Measurements from ENCODE around the gene ASCL5.
A peak's percentile ranks its signal among the peaks of the same experiment; 100 is the strongest.

The ASCL5 gene

DNA sequence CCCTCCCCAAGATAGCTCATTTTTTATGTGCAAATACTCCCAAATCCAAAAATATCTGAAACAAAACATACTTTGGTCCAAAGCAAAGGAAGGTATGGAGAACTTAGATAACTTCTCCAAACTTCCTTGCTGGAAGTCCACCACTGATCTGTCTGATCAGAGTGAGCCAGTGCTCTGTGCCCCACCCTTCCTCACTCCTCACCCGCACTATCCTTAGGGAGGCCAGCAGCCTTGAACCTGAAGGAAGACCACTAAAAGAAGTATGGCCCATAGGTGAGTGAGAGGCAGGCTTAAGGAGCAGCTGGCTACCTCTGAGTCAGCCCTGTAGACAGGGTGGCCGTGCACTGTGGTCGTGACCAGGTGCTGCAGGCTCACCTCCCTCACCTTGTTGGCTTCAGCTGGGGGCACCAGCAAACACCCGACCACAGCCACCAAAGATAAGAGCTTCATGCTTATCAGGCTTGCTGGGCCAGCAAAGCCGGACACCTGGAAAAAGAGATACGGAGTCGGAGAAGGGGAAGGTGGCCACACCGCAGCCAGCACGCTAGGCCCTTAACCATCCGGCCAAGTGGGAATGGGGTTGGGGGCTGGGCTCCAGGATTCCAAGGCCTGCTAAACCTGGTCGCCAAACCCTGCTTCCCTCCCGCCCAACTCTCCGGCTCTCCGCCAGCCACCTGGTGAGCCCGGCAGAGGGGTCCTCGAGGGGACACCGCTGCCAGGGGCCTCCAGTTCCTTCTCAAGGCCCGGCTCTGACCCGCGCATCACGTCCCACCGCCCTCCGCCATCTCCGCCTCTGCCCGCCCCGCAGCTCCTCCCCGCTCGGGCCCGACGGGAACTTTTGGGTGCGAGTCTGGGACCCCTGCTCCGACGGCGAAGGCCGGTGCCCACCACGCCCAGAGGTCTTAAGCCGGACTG lies 26.7 kb upstream of the ASCL5 start:
- peak; percentile 29 to 77 (median 60) for DNase-seq
- H3K27ac ChIP-seq (ENCODE audit: insufficient read depth in 1 of 2, low read depth in 1 of 2, low read length in 2 of 2, poor library complexity in 1 of 2, severe bottlenecking in 2 of 2) = peak overlapping the region in 1 of 2 experiments; percentile 85
- ChIA-PET POLR2A (no interaction called here), CTCF (interaction anchor here (0.9 to 13.0 kb wide), 6 partner anchors 15 to 34 kb away, joined by 3 to 89 read pairs (median 3); no protein-coding TSS in a partner anchor)
- 0% methylated on average over 13 of the region's 37 CpGs for WGBS (ENCODE audit: insufficient coverage)
- no peaks in the 10 kb centered on the region for H3K9me3 ChIP-seq (ENCODE audit: control extremely low read depth in 1 of 5, control insufficient read depth in 4 of 5, insufficient read depth in 2 of 5, low read depth in 1 of 5, low read length in 4 of 5)
- peaks cover 5 to 28% (median 21%) of the 10 kb centered on the region in 4 experiments for H3K36me3 ChIP-seq (ENCODE audit: control insufficient read depth in 4 of 4, insufficient read depth in 4 of 4, low read length in 3 of 4)
- H3K27me3 ChIP-seq (replicated peaks in 2 of 5; ENCODE audit: control insufficient read depth in 4 of 5, insufficient read depth in 5 of 5, low read length in 4 of 5) = no peaks in the 10 kb centered on the region
- H3K4me3 ChIP-seq (ENCODE audit: control insufficient read depth in 1 of 7, extremely low read depth in 1 of 7, insufficient read depth in 4 of 7, low read depth in 2 of 7, low read length in 6 of 7) = peak overlapping the region; percentile 67 to 89 (median 80)
- peaks cover 4 to 18% (median 12%) of the 10 kb centered on the region in 4 experiments for H3K4me1 ChIP-seq (ENCODE audit: control extremely low read depth in 1 of 4, control insufficient read depth in 4 of 4, insufficient read depth in 4 of 4, low read length in 3 of 4)

- Histone ChIP-seq H3K4me1 (ENCODE audit: control extremely low read depth in 1 of 4, control insufficient read depth in 4 of 4, insufficient read depth in 4 of 4, low read length in 3 of 4) (peaks cover 0 to 12% (median 7%) of the 10 kb centered on the region in 4 experiments), H3K4me3 (ENCODE audit: control insufficient read depth in 1 of 7, extremely low read depth in 1 of 7, insufficient read depth in 4 of 7, low read depth in 2 of 7, low read length in 6 of 7) (no peak overlapping the region), H3K36me3 (ENCODE audit: control insufficient read depth in 4 of 4, insufficient read depth in 4 of 4, low read length in 3 of 4) (peaks cover 11 to 68% (median 61%) of the 10 kb centered on the region in 4 experiments), H3K9me3 (ENCODE audit: control extremely low read depth in 1 of 5, control insufficient read depth in 4 of 5, insufficient read depth in 2 of 5, low read depth in 1 of 5, low read length in 4 of 5) (no peaks in the 10 kb centered on the region), H3K27ac (ENCODE audit: insufficient read depth in 1 of 2, low read depth in 1 of 2, low read length in 2 of 2, poor library complexity in 1 of 2, severe bottlenecking in 2 of 2) (no peak overlapping the region), H3K27me3 (replicated peaks in 2 of 5; ENCODE audit: control insufficient read depth in 4 of 5, insufficient read depth in 5 of 5, low read length in 4 of 5) (no peaks in the 10 kb centered on the region)
- POLR2A ChIA-PET = no interaction called here
- WGBS (ENCODE audit: insufficient coverage) = 91% methylated on average over 4 of the region's 4 CpGs
- DNase-seq = peak; percentile 52 to 63 (median 63)
- CTCF ChIA-PET = interaction anchor here (1.3 to 13.0 kb wide), 7 partner anchors 10 to 73 kb away, joined by 3 to 89 read pairs (median 8); partner anchors contain the start of gene IGFN1
Measured at GRCh38 chr1:201149400-201149799, 22.4 kb upstream of the ASCL5 start.

DNA sequence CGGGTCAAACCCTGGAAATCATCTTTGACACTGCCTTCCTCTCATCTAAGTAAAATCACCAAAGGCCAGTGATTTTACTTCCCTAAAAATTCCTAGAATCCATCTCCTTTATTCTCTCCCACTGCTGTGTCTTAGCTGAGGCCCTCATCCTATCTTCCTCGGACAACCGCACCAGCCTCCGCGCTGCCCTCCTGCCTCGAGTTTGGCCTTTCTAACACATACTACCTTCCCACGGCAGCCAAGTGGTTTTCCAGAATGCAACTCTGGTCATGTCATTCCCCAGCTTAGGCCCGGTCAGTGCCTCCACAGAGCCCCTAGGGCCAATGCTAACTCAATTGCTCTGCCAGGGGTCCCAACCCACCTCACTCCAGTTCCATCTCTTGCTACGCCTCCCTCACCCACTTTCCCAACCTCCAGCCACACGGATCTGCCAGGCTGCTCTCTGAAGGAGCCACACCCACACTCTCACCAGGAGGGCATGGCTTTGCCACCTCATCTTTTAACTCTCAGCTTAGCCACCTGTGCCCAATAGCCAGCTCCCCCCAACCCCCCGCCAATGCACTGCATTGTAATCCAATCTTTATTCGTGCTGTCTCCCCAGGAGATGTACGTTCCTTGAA lies 20.5 kb upstream of the ASCL5 start:
- no peaks in the 10 kb centered on the region for H3K4me1 ChIP-seq (ENCODE audit: control extremely low read depth in 1 of 4, control insufficient read depth in 4 of 4, insufficient read depth in 4 of 4, low read length in 3 of 4)
- ChIA-PET POLR2A (no interaction called here), CTCF (interaction anchor here (2.1 to 13.0 kb wide), 3 partner anchors 9 to 28 kb away, joined by 4 to 89 read pairs (median 6); no protein-coding TSS in a partner anchor)
- no peaks in the 10 kb centered on the region for H3K9me3 ChIP-seq (ENCODE audit: control extremely low read depth in 1 of 5, control insufficient read depth in 4 of 5, insufficient read depth in 2 of 5, low read depth in 1 of 5, low read length in 4 of 5)
- peaks cover 15 to 87% (median 77%) of the 10 kb centered on the region in 4 experiments for H3K36me3 ChIP-seq (ENCODE audit: control insufficient read depth in 4 of 4, insufficient read depth in 4 of 4, low read length in 3 of 4)
- 94% methylated on average over 11 of the region's 13 CpGs for WGBS (ENCODE audit: insufficient coverage)
- H3K27me3 ChIP-seq (replicated peaks in 2 of 5; ENCODE audit: control insufficient read depth in 4 of 5, insufficient read depth in 5 of 5, low read length in 4 of 5) = no peaks in the 10 kb centered on the region
- H3K4me3 ChIP-seq (ENCODE audit: control insufficient read depth in 1 of 7, extremely low read depth in 1 of 7, insufficient read depth in 4 of 7, low read depth in 2 of 7, low read length in 6 of 7) = no peak overlapping the region
- no peak for DNase-seq
- H3K27ac ChIP-seq (ENCODE audit: insufficient read depth in 1 of 2, low read depth in 1 of 2, low read length in 2 of 2, poor library complexity in 1 of 2, severe bottlenecking in 2 of 2) = no peak overlapping the region

GRCh38 chr1:201146626-201147390 lies 19.8 kb upstream of the ASCL5 start:
- Histone ChIP-seq H3K36me3 (ENCODE audit: control insufficient read depth in 4 of 4, insufficient read depth in 4 of 4, low read length in 3 of 4) (peaks cover 16 to 92% (median 78%) of the 10 kb centered on the region in 4 experiments), H3K4me1 (ENCODE audit: control extremely low read depth in 1 of 4, control insufficient read depth in 4 of 4, insufficient read depth in 4 of 4, low read length in 3 of 4) (no peaks in the 10 kb centered on the region), H3K9me3 (ENCODE audit: control extremely low read depth in 1 of 5, control insufficient read depth in 4 of 5, insufficient read depth in 2 of 5, low read depth in 1 of 5, low read length in 4 of 5) (no peaks in the 10 kb centered on the region), H3K27ac (ENCODE audit: insufficient read depth in 1 of 2, low read depth in 1 of 2, low read length in 2 of 2, poor library complexity in 1 of 2, severe bottlenecking in 2 of 2) (no peak overlapping the region), H3K27me3 (replicated peaks in 2 of 5; ENCODE audit: control insufficient read depth in 4 of 5, insufficient read depth in 5 of 5, low read length in 4 of 5) (no peaks in the 10 kb centered on the region), H3K4me3 (ENCODE audit: control insufficient read depth in 1 of 7, extremely low read depth in 1 of 7, insufficient read depth in 4 of 7, low read depth in 2 of 7, low read length in 6 of 7) (no peak overlapping the region)
- ChIA-PET CTCF (interaction anchor here (1.2 to 13.0 kb wide), 5 partner anchors 9 to 29 kb away, joined by 3 to 89 read pairs (median 4); no protein-coding TSS in a partner anchor), POLR2A (no interaction called here)
- no peak for DNase-seq
- 97% methylated on average over 16 of the region's 17 CpGs for WGBS (ENCODE audit: insufficient coverage)

DNA sequence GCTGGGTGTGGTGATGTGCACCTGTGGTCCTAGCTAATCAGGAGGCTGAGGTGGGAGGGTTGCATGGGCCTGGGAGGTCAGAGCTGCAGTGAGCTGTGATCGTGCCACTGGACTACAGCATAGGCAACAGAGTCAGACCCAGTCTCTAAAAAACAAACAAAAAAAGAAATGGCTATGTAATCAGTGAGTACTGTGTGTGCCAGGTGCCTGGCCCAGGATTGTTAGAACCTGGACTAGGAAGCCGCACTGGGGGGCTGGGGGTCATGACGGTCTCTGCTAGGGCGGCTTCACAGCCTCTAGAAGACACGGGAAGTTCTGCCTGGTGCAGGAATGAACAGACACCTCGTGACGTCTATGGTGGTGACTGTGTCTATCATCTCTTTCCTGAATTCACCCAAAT lies 18.8 kb upstream of the ASCL5 start:
- Histone ChIP-seq H3K4me3 (ENCODE audit: control insufficient read depth in 1 of 7, extremely low read depth in 1 of 7, insufficient read depth in 4 of 7, low read depth in 2 of 7, low read length in 6 of 7) (no peak overlapping the region), H3K27me3 (replicated peaks in 2 of 5; ENCODE audit: control insufficient read depth in 4 of 5, insufficient read depth in 5 of 5, low read length in 4 of 5) (no peaks in the 10 kb centered on the region), H3K9me3 (ENCODE audit: control extremely low read depth in 1 of 5, control insufficient read depth in 4 of 5, insufficient read depth in 2 of 5, low read depth in 1 of 5, low read length in 4 of 5) (no peaks in the 10 kb centered on the region), H3K27ac (ENCODE audit: insufficient read depth in 1 of 2, low read depth in 1 of 2, low read length in 2 of 2, poor library complexity in 1 of 2, severe bottlenecking in 2 of 2) (no peak overlapping the region), H3K36me3 (ENCODE audit: control insufficient read depth in 4 of 4, insufficient read depth in 4 of 4, low read length in 3 of 4) (peaks cover 17 to 94% (median 79%) of the 10 kb centered on the region in 4 experiments), H3K4me1 (ENCODE audit: control extremely low read depth in 1 of 4, control insufficient read depth in 4 of 4, insufficient read depth in 4 of 4, low read length in 3 of 4) (no peaks in the 10 kb centered on the region)
- 93% methylated on average over 6 of the region's 7 CpGs for WGBS (ENCODE audit: insufficient coverage)
- no peak for DNase-seq
- POLR2A ChIA-PET = no interaction called here
- CTCF ChIA-PET = interaction anchor here (0.5 to 2.1 kb wide), 4 partner anchors 8 to 30 kb away, joined by 3 to 6 read pairs (median 4); no protein-coding TSS in a partner anchor

DNA sequence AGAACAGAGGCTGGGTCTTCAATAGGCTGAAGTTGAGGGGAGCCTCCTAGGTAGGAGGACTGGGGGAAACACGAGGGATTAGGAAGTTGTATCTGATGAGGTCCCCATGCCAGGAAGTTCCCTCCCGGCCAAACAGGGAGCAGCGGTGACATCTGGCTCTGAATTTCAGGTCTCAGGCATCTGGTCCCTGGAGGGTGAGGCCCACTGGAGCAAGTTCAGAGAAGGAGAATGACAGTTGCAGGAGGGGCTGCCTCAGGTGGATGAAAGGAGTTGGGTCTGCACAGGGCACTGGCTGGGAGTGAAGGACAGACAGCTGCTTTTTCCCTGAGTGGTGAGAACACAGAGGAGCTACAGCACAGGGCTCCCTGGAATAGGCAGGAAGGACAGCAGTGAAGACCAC lies 18.1 kb upstream of the ASCL5 start:
- no peaks in the 10 kb centered on the region for H3K9me3 ChIP-seq (ENCODE audit: control extremely low read depth in 1 of 5, control insufficient read depth in 4 of 5, insufficient read depth in 2 of 5, low read depth in 1 of 5, low read length in 4 of 5)
- no peak overlapping the region for H3K4me3 ChIP-seq (ENCODE audit: control insufficient read depth in 1 of 7, extremely low read depth in 1 of 7, insufficient read depth in 4 of 7, low read depth in 2 of 7, low read length in 6 of 7)
- H3K27me3 ChIP-seq (replicated peaks in 2 of 5; ENCODE audit: control insufficient read depth in 4 of 5, insufficient read depth in 5 of 5, low read length in 4 of 5) = no peaks in the 10 kb centered on the region
- no peaks in the 10 kb centered on the region for H3K4me1 ChIP-seq (ENCODE audit: control extremely low read depth in 1 of 4, control insufficient read depth in 4 of 4, insufficient read depth in 4 of 4, low read length in 3 of 4)
- POLR2A ChIA-PET = no interaction called here
- WGBS (ENCODE audit: insufficient coverage) = 97% methylated on average over 3 of the region's 3 CpGs
- CTCF ChIA-PET = interaction anchor here (0.5 kb wide), 1 partner anchor 21 kb away, joined by 4 read pairs; no protein-coding TSS in a partner anchor
- H3K27ac ChIP-seq (ENCODE audit: insufficient read depth in 1 of 2, low read depth in 1 of 2, low read length in 2 of 2, poor library complexity in 1 of 2, severe bottlenecking in 2 of 2) = no peak overlapping the region
- DNase-seq = no peak
- peaks cover 17 to 94% (median 80%) of the 10 kb centered on the region in 4 experiments for H3K36me3 ChIP-seq (ENCODE audit: control insufficient read depth in 4 of 4, insufficient read depth in 4 of 4, low read length in 3 of 4)

All from common myeloid progenitor, CD34-positive (primary cell).